ENCODE results near the gene AKAP14.
"Not testable (repeated sequence)": the region's sequence is repeated elsewhere in the genome, so short reads cannot be mapped to it uniquely, and the experiment has no call there.

AKAP14 gene

GRCh38 chrX:119895843-119896326, at the start of gene AKAP14:
TSS of gene AKAP14 (plus strand) at chrX:119895893. CDS start at chrX:119903224, 7,331 bp downstream.
- DNase-seq (ENCODE audit: low read depth in 2 of 2, low spot score in 1 of 2), result no peak

GRCh38 chrX:119852382-119853353, 43.0 kb upstream of the AKAP14 start, which contains the start of gene UPF3B:
TSS of gene UPF3B (minus strand) at chrX:119852963. CDS start at chrX:119852928, 35 bp downstream.
- DNase-seq (ENCODE audit: low read depth in 2 of 2, low spot score in 1 of 2), result peak; percentile 78 to 85

GRCh38 chrX:119853444-119853843, 42.2 kb upstream of the AKAP14 start:
- no peak for DNase-seq (ENCODE audit: low read depth in 2 of 2, low spot score in 1 of 2)

- DNase-seq (ENCODE audit: low read depth in 2 of 2, low spot score in 1 of 2), result peak in 1 of 2 donors; percentile 9
Measured at GRCh38 chrX:119870626-119871131, 25.0 kb upstream of the AKAP14 start.

- DNase-seq (ENCODE audit: low read depth in 2 of 2, low spot score in 1 of 2), result no peak
Measured at GRCh38 chrX:119871245-119871598, 24.5 kb upstream of the AKAP14 start.

- peak; percentile 53 to 72 for DNase-seq (ENCODE audit: low read depth in 2 of 2, low spot score in 1 of 2)
Measured at GRCh38 chrX:119871599-119872395, 23.9 kb upstream of the AKAP14 start, which contains the start of the genes NDUFA1 and RNF113A. TSS of gene NDUFA1 (plus strand) at chrX:119871832. CDS start at chrX:119871912, 80 bp downstream. TSS of gene RNF113A (minus strand) at chrX:119871733. CDS start at chrX:119871613, 120 bp downstream.

GRCh38 chrX:119878740-119879139, 17.0 kb upstream of the AKAP14 start:
- DNase-seq (ENCODE audit: low read depth in 2 of 2, low spot score in 1 of 2), result no peak

- no peak for DNase-seq (ENCODE audit: low read depth in 2 of 2, low spot score in 1 of 2)
Measured at GRCh38 chrX:119880076-119880475, 15.6 kb upstream of the AKAP14 start.

- no peak for DNase-seq (ENCODE audit: low read depth in 2 of 2, low spot score in 1 of 2)
Measured at GRCh38 chrX:119880552-119881437, 14.9 kb upstream of the AKAP14 start.

GRCh38 chrX:119885554-119886428, 9.9 kb upstream of the AKAP14 start:
- DNase-seq (ENCODE audit: low read depth in 2 of 2, low spot score in 1 of 2), result no peak

GRCh38 chrX:119887721-119888425, 7.8 kb upstream of the AKAP14 start:
- peak in 1 of 2 donors; percentile 17 for DNase-seq (ENCODE audit: low read depth in 2 of 2, low spot score in 1 of 2)

- DNase-seq (ENCODE audit: low read depth in 2 of 2, low spot score in 1 of 2), result not testable (repeated sequence)
Measured at GRCh38 chrX:119890626-119891025, 5.1 kb upstream of the AKAP14 start.

- not testable (repeated sequence) for DNase-seq (ENCODE audit: low read depth in 2 of 2, low spot score in 1 of 2)
Measured at GRCh38 chrX:119891961-119892692, 3.6 kb upstream of the AKAP14 start.

GRCh38 chrX:119899125-119899524, 3.4 kb downstream of the AKAP14 start:
- DNase-seq (ENCODE audit: low read depth in 2 of 2, low spot score in 1 of 2), result no peak

GRCh38 chrX:119900976-119901375, 5.3 kb downstream of the AKAP14 start:
- DNase-seq (ENCODE audit: low read depth in 2 of 2, low spot score in 1 of 2), result no peak

- DNase-seq (ENCODE audit: low read depth in 2 of 2, low spot score in 1 of 2), result no peak
Measured at GRCh38 chrX:119916310-119916709, 20.6 kb downstream of the AKAP14 start.

- no peak for DNase-seq (ENCODE audit: low read depth in 2 of 2, low spot score in 1 of 2)
Measured at GRCh38 chrX:119917877-119918276, 22.2 kb downstream of the AKAP14 start.
